ENCODE data around the gene BTLA. TPM values are rescaled to one million over a fixed set of nuclear protein-coding genes. Genes with fewer than 3 reads are reported as not detected.
"Not testable (repeated sequence)": the region's sequence is repeated elsewhere in the genome, so short reads cannot be mapped to it uniquely, and the experiment has no call there.

Gene BTLA
- total and polyA plus RNA-seq, 10 of the 15 experiments (the other 5 are each of a cell fraction or from before 2014, with no cell fraction given): 55.4 to 134 (median 84.2) TPM

- H3K79me2 ChIP-seq (ENCODE audit: control insufficient read depth, insufficient read depth, low read length); H3K27ac ChIP-seq (ENCODE audit: control insufficient read depth, insufficient read depth); H3K36me3 ChIP-seq (ENCODE audit: control insufficient read depth in 2 of 2, insufficient read depth in 2 of 2, low read length in 1 of 2); H3K4me1 ChIP-seq (ENCODE audit: control insufficient read depth, insufficient read depth, low read length); H2AFZ ChIP-seq (ENCODE audit: control insufficient read depth, low read depth, low read length); BruUV-seq (replicated peaks); RAD21 ChIA-PET (ENCODE audit: unreplicated experiment); FAIRE-seq; H3K9ac ChIP-seq (ENCODE audit: control insufficient read depth, insufficient read depth, low read length); intact Hi-C loops (cut with micrococcal nuclease; ENCODE audit: unreplicated experiment); POLR2A ChIA-PET; CTCF ChIA-PET; SMC1A ChIA-PET (ENCODE audit: uncharacterized antibody, unreplicated experiment); H3K4me2 ChIP-seq (ENCODE audit: control insufficient read depth, insufficient read depth); ATAC-seq; H3K27me3 ChIP-seq (replicated peaks in 1 of 2; ENCODE audit: control insufficient read depth in 2 of 2, insufficient read depth in 2 of 2, low read length in 1 of 2); DNase-seq (ENCODE audit: low read depth, low spot score); H3K9me3 ChIP-seq (replicated peaks; ENCODE audit: control insufficient read depth, insufficient read depth, low read length); in situ Hi-C loops (cut with MboI); H4K20me1 ChIP-seq (ENCODE audit: control insufficient read depth, insufficient read depth); H3K4me3 ChIP-seq: not testable (repeated sequence)
- WGBS (ENCODE audit: insufficient coverage, insufficient replicate concordance, low lambda C conversion rate, missing lambda C conversion rate): 67% methylated on average over 4 of the region's 5 CpGs
These were observed 80.7 kb downstream of the BTLA start for GRCh38 chr3:112418526-112418925.

- no peaks in the 10 kb centered on the region for H4K20me1 ChIP-seq (ENCODE audit: control insufficient read depth, insufficient read depth)
- intact Hi-C loops (cut with micrococcal nuclease; ENCODE audit: unreplicated experiment) (no loop called here), in situ Hi-C loops (cut with MboI) (no loop called here)
- H3K9me3 ChIP-seq (replicated peaks; ENCODE audit: control insufficient read depth, insufficient read depth, low read length): no peaks in the 10 kb centered on the region
- 98% methylated on average over 3 of the region's 3 CpGs for WGBS (ENCODE audit: insufficient coverage, insufficient replicate concordance, low lambda C conversion rate, missing lambda C conversion rate)
- BruUV-seq (replicated peaks): no TSS peak
- ATAC-seq (no peak), DNase-seq (ENCODE audit: low read depth, low spot score) (no peak), FAIRE-seq (no peak)
- H3K27ac ChIP-seq (ENCODE audit: control insufficient read depth, insufficient read depth): no peak overlapping the region
- H2AFZ ChIP-seq (ENCODE audit: control insufficient read depth, low read depth, low read length): no peak overlapping the region
- ChIA-PET SMC1A (ENCODE audit: uncharacterized antibody, unreplicated experiment) (interaction anchor here (1.3 kb wide), 1 partner anchor 102 kb away, joined by 3 read pairs; no protein-coding TSS in a partner anchor), RAD21 (ENCODE audit: unreplicated experiment) (no interaction called here), POLR2A (interaction anchor here (0.8 kb wide), 1 partner anchor 20 kb away, joined by 3 read pairs; no protein-coding TSS in a partner anchor), CTCF (no interaction called here)
- H3K4me3 ChIP-seq: no peak overlapping the region
- no peak overlapping the region for H3K4me2 ChIP-seq (ENCODE audit: control insufficient read depth, insufficient read depth)
- no peaks in the 10 kb centered on the region for H3K79me2 ChIP-seq (ENCODE audit: control insufficient read depth, insufficient read depth, low read length)
- no peak overlapping the region for H3K9ac ChIP-seq (ENCODE audit: control insufficient read depth, insufficient read depth, low read length)
- no peaks in the 10 kb centered on the region for H3K36me3 ChIP-seq (ENCODE audit: control insufficient read depth in 2 of 2, insufficient read depth in 2 of 2, low read length in 1 of 2)
- H3K4me1 ChIP-seq (ENCODE audit: control insufficient read depth, insufficient read depth, low read length): no peaks in the 10 kb centered on the region
- H3K27me3 ChIP-seq (replicated peaks in 1 of 2; ENCODE audit: control insufficient read depth in 2 of 2, insufficient read depth in 2 of 2, low read length in 1 of 2): no peaks in the 10 kb centered on the region
- no peak for TF ChIP-seq YY1 (IDR thresholded peaks at IDR 0.05; ENCODE audit: low read depth, low read length)
- TF ChIP-seq CREM (IDR thresholded peaks at IDR 0.05; ENCODE audit: low read depth): no peak
- TF ChIP-seq, protein P1, sequence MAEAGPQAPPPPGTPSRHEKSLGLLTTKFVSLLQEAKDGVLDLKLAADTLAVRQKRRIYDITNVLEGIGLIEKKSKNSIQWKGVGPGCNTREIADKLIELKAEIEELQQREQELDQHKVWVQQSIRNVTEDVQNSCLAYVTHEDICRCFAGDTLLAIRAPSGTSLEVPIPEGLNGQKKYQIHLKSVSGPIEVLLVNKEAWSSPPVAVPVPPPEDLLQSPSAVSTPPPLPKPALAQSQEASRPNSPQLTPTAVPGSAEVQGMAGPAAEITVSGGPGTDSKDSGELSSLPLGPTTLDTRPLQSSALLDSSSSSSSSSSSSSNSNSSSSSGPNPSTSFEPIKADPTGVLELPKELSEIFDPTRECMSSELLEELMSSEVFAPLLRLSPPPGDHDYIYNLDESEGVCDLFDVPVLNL (IDR thresholded peaks at IDR 0.05; ENCODE audit: low read depth, low read length): no peak
These were observed 81.5 kb downstream of the BTLA start for GRCh38 chr3:112417696-112418318.
